Activated T-helper 9 cell treated with anti-CD3 and anti-CD28 coated beads, Interleukin-2, amount 50 U/mL, for 16 hours (primary cell): ENCODE results near the gene APOBEC3G.
"Not testable (repeated sequence)": the region's sequence is repeated elsewhere in the genome, so short reads cannot be mapped to it uniquely, and the experiment has no call there.

Experiments
- DNase-seq: peaks from one replicate; pipeline ENCODE4 v3.0.0-alpha.2; 2020; ENCODE audit warnings: low read depth

APOBEC3G gene

DNA sequence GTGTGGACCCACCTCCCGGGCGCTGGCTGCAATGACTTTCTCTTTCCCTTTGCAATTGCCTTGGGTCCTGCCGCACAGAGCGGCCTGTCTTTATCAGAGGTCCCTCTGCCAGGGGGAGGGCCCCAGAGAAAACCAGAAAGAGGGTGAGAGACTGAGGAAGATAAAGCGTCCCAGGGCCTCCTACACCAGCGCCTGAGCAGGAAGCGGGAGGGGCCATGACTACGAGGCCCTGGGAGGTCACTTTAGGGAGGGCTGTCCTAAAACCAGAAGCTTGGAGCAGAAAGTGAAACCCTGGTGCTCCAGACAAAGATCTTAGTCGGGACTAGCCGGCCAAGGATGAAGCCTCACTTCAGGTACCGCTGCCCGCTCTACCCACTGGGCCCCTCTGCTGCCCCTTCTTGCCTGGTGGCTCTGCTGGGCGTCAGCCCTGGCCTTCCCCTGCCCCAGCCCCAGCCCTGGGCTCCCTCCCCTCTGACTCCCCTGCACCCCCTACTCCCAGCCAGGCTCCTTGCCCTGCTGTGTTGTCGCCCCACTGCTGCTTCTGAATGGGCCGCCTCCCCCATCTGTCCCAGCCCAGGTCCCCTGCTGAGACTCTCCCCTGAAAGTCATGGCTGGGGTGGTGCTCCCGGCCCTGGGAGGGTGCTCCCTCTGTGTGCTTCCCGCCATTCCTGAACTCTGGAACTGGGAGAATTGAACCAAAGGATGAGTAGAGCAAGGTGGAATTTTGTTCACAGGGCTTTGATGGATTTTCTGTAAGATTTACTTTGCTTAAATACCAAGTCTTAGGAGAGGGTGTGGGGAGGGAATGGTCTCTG lies at the start of gene APOBEC3G:
Gene APOBEC3G, plus strand, starts transcription at position 250 of the 815 bp plus-strand sequence. Its CDS starts 87 bp downstream, at position 337.
- peak; percentile 37 for DNase-seq

DNA sequence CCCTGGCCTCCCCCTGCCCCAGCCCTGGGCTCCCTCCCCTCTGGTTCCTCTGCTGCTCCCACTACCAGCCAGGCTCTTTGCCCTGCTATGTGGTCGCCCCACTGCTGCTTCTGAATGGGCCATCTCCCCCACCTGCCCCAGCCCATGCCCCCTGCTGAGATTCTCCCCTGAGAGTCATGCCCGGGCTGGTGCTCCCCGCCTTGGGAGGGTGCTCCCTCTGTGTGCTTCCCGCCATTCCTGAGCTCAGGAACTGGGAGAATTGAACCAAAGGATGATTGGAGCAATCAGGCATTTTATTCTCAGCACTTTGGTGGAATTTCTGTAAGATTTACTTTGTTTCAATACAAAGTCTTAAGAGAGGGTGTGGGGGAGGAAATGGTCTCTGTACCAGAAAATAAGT lies 49.4 kb upstream of the APOBEC3G start:
- no peak for DNase-seq

DNA sequence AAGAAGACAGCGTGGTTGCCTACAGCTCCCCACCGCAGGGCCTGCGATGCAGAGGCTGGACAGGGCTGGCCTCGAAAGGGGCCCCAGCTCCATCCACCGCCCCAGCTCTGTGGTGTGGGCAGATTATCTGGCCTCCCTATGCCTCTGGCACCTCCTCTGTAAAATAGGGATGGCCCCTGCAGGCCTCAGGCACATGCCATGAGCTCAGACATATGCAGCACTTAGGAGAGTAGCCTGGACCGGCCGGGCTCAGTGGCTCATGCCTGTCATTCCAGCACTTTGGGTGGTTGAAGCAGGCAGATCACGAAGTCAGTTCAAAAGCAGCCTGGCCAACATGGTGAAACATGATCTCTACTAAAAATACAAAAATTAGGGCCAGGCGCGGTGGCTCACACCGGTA lies 48.8 kb upstream of the APOBEC3G start:
- DNase-seq = no peak

DNA sequence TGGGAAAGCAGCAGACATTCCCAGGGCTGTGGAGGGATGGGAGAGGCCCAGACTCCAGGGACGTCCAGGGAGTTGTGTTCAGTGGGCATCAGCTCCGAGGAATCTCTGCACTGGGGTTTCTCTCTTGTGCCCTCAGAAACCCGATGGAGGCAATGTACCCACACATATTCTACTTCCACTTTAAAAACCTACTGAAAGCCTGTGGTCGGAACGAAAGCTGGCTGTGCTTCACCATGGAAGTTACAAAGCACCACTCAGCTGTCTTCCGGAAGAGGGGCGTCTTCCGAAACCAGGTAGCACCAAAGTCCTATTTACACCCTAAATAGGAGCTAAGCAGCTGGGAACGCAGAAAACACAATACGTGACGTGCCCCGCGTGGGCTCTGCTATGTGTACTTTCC lies 47.8 kb upstream of the APOBEC3G start:
- DNase-seq = no peak

DNA sequence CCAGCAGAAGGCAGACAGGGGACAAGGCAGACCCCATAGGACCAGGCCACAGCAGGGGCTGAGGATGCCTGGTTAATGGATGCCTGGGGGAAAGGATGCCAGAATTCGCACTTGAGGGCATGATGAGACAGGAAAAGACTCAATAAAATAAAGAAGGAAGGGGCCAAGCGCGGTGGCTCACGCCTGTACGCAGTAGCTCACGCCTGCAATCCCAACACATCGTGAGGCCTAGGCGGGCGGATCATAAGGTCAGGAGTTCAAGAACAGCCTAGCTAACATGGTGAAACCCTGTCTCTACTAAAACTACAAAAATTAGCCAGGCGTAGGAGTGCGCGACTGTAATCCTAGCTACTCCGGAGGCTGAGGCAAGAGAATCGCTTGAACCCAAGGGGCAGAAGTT lies 46.4 kb upstream of the APOBEC3G start:
- no peak for DNase-seq

DNA sequence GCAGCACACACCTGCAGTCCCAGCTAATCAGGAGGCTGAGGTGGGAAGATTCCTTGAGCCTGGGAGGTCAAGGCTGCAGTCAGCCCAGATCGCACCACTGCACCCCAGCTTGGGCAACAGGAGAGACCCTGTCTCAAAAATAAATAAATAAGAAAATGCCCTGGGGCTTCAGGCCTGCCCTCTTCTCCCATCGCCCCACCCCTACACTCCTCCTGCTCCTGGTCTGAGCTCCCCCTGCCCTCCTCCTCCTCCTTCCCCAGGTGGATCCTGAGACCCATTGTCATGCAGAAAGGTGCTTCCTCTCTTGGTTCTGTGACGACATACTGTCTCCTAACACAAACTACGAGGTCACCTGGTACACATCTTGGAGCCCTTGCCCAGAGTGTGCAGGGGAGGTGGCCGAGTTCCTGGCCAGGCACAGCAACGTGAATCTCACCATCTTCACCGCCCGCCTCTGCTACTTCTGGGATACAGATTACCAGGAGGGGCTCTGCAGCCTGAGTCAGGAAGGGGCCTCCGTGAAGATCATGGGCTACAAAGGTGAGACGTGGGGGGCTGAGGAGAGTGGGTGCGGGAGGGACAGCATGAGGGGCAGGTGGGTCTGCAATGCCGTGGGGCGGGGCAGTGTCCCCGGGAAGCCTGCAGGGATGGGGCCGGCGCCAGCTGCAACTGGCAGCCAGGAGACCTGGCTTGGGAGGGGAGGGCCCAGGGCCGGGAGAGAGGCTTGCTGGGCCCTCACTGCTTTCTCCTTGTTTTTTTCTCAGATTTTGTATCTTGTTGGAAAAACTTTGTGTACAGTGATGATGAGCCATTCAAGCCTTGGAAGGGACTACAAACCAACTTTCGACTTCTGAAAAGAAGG lies 45.4 kb upstream of the APOBEC3G start:
- not testable (repeated sequence) for DNase-seq

DNA sequence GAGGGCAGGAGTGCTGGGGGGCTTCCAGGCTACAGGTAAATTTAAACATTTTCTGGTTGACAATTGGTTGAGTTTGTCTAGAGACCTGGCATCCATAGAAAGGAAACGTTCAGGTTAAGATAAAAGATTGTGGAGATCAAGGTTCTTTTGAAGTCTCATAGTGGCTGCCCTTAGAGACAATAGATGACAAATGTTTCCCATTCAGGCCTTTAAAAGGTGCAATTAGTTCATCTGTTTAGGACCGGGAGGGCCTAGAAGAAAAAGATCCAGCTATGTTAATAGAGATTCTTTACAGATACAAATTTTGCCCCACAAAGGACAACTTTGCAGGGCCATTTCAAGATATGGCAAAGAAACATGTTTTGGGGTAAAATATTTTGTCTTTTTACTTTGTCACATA lies 40.0 kb upstream of the APOBEC3G start:
- not testable (repeated sequence) for DNase-seq

DNA sequence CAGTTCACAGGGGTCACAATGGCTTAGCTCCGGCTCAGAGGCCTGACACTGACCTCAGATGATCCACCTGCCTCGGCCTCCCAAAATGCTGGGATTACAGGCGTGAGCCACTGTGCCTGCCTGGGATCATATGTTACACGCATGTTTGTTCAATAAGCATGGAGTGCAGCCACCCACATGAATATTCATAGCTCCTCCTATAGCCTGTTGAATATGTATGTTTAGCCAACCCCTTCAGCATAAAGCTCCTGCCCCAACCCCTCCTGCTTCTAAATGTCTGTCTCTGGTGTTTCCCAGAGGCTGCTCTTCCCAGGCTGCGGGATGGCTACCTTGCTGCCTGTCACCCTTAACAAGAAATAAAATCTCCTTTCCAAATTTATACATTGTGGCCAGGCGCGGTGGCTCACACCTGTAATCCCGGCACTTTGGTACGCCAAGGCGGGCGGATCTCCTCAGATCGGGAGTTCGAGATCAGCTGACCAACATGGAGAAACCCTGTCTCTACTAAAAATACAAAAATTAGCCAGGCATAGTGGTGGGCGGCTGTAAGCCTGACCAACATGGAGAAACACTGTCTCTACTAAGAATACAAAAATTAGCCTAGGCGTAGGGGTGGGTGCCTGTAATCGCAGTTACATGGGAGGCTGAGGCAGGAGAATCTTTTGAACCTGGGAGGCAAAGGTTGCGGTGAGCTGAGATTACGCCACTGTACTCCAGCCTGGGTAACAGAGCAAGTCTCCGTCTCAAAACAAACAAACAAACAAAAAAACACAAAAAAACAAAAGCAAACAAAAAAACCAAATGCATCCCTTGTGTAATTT lies 37.6 kb upstream of the APOBEC3G start:
- DNase-seq = no peak

DNA sequence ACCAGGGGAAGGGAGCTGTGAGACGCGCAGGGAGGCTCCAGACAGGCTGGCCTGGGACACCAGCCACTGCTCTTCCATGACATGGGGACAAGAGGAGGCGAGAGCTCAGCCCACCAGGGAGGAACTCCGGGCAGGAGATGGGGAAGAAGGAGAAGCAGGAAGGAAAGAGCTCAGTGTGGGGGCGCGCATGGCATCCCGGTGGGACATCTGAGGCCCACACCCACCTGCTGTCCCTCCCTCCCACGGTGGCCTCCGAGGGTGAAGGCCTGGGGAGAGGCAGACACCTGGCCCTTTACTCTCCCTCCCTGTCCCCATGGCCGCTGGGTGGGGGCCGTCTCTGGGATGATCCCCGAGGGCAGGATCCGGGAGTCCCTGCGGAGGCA lies 36.9 kb upstream of the APOBEC3G start:
- DNase-seq = not testable (repeated sequence)

DNA sequence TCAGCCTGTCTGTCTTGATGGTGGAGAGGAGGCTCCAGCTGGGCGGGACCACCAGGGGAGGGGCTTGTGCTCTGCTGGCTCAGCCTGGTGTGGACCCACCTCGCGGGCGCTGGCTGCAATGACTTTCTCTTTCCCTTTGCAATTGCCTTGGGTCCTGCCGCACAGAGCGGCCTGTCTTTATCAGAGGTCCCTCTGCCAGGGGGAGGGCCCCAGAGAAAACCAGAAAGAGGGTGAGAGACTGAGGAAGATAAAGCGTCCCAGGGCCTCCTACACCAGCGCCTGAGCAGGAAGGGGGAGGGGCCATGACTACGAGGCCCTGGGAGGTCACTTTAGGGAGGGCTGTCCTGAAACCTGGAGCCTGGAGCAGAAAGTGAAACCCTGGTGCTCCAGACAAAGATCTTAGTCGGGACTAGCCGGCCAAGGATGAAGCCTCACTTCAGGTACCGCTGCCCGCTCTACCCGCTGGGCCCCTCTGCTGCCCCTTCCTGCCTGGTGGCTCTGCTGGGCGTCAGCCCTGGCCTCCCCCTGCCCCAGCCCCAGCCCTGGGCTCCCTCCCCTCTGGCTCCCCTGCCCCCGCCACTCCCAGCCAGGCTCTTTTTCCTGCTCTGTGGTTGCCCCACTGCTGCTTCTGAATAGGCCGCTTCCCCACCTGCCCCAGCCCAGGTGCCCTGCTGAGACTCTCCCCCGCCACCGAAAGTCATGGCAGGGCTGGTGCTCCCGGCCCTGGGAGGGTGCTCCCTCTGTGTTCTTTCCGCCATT lies 36.4 kb upstream of the APOBEC3G start, which contains the start of gene APOBEC3F:
Gene APOBEC3F, plus strand, starts transcription at position 327 of the 759 bp plus-strand sequence. Its CDS starts 97 bp downstream, at position 424.
- peak; percentile 60 for DNase-seq

DNA sequence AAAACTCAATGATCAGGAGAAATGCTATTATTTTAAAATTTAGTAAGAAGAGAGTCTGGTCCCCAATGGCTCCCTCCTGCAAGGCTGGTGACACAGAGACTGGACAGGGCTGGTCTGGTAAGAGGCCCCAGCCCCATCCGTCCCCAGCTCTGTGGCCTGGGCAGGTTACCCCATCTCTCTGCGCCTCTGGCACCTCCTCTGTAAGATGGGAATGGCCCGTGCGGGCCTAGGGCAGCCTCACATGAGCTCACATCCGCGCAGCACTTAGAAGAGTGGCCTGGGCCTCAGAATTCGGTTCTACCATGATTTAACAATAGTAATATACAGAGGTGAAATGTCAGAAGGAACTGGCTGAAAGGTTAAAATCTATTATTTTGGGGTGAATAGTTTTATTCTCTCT lies 35.2 kb upstream of the APOBEC3G start:
- no peak for DNase-seq

DNA sequence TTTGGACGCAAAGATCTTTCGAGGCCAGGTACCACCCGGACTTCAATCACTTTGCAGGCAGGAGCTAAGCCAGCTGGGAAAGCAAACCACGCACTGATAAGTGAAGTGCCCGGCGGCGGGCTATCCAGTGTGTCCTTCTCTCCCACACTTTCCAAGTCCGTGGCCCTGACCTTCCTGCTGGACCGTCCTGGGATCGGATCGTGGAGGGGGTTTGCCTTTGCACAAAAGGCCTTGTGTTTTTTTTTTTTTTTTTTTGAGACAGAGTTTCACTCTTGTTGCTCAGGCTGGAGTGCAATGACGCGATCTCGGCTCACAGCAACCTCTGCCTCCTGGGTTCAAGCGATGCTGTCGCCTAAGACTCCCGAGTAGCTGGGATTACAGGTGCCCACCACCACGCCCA lies 34.0 kb upstream of the APOBEC3G start:
- not testable (repeated sequence) for DNase-seq

DNA sequence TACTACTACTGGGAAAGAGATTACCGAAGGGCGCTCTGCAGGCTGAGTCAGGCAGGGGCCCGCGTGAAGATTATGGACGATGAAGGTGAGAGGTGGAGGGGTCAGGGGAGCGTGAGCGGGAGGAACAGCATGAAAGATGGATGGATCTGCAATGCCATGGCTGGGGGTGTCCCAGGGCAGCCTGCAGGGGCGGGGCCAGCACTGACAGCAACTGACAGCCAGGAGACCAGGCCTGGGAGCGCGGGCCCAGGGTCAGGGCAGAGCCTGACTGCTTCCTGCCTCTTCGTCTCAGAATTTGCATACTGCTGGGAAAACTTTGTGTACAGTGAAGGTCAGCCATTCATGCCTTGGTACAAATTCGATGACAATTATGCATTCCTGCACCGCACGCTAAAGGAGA lies 31.9 kb upstream of the APOBEC3G start:
- DNase-seq = not testable (repeated sequence)

DNA sequence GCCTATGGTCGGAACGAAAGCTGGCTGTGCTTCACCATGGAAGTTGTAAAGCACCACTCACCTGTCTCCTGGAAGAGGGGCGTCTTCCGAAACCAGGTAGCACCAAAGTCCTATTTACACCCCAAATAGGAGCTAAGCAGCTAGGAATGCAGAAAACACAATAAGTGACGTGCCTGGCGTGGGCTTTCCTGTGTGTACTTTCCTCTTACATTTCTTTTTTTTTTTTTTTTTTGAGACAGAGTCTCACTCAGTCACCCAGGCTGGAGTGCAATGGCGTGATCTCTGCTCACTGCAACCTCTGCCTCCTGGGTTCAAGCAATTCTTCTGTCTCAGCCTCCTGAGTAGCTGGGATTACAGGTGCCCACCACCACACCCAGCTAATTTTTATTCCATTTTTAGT lies 27.6 kb upstream of the APOBEC3G start:
- DNase-seq = not testable (repeated sequence)

DNA sequence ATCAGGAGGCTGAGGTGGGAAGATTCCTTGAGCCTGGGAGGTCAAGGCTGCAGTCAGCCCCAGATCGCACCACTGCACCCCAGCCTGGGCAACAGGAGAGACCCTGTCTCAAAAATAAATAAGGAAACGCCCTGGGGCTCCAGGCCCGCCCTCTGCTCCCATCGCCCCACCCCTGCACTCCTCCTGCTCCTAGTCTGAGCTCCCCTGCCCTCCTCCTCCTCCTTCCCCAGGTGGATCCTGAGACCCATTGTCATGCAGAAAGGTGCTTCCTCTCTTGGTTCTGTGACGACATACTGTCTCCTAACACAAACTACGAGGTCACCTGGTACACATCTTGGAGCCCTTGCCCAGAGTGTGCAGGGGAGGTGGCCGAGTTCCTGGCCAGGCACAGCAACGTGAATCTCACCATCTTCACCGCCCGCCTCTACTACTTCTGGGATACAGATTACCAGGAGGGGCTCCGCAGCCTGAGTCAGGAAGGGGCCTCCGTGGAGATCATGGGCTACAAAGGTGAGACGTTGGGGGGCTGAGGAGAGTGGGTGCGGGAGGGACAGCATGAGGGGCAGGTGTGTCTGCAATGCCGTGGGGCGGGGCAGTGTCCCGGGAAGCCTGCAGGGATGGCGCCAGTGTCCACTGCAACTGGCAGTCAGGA lies 25.1 kb upstream of the APOBEC3G start:
- not testable (repeated sequence) for DNase-seq

DNA sequence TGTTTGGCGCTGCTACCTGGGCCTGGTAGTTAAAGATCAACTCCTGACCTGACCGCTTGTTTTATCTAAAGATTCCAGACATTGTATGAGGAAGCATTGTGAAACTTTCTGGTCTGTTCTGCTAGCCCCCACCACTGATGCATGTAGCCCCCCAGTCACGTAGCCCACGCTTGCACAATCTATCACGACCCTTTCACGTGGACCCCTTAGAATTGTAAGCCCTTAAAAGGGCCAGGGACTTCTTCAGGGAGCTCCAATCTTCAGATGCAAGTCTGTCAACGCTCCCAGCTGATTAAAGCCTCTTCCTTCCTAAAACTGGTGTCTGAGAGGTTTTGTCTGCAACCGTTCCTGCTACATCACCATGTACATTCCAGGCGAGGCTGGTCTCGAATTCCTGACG lies 21.4 kb upstream of the APOBEC3G start:
- no peak for DNase-seq

DNA sequence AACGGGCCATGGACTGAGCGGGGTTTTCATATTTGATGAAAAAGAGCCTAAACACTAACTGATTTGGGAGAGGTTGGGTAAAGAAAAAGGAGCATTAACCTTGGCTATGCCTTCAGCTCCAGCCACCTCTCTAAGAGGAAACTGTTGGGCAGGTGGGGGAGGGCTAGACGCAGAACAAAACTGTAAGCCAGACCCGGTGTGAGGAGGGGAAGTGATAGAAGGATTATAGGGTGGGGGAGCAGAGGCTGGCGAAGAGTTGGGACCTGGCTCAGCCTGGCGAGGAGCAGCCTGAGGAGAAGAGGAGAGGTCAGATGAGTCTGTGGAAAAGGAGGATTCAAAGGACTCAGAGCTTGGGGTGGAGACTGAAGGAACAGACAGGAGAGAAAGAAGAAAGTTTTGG lies 15.8 kb upstream of the APOBEC3G start:
- DNase-seq = not testable (repeated sequence)

DNA sequence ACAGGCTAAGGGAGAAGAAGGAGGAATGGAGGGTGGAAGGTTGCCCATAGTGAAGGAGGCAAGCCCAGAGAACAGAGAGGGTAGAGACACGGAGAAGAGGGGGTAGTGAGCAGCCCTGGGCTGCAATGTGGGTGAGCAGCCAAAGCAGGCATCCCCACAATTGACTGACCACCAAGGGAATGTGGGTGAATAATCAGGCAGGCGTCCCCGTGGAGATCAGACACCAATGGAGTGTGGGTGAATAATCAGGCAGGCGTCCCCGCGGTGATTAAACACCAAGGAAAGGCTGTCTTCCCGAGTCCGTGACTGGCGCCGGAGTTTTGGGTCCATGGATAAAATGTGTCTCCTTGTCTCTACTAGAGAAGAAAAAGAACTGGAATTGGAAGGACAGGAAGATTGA lies 15.1 kb upstream of the APOBEC3G start:
- DNase-seq = not testable (repeated sequence)

DNA sequence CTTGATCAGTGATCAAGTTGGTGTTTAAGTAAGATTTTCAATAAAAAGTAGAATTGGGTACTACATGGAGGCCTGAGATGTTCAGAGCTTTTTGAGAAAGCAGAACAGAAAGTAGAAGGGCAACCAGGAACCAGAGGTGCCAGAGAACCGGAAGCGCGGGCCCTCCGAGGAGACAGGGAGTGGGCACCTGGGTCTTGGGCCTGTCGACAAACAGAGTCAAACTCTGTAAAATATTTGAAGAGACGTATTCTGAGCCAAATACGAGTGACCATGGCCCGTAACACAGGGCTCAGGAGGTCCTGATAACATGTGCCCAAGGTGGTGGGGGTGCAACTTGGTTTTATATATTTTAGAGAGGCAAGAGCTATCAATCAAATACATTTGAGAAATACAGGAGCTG lies 13.2 kb upstream of the APOBEC3G start:
- not testable (repeated sequence) for DNase-seq

DNA sequence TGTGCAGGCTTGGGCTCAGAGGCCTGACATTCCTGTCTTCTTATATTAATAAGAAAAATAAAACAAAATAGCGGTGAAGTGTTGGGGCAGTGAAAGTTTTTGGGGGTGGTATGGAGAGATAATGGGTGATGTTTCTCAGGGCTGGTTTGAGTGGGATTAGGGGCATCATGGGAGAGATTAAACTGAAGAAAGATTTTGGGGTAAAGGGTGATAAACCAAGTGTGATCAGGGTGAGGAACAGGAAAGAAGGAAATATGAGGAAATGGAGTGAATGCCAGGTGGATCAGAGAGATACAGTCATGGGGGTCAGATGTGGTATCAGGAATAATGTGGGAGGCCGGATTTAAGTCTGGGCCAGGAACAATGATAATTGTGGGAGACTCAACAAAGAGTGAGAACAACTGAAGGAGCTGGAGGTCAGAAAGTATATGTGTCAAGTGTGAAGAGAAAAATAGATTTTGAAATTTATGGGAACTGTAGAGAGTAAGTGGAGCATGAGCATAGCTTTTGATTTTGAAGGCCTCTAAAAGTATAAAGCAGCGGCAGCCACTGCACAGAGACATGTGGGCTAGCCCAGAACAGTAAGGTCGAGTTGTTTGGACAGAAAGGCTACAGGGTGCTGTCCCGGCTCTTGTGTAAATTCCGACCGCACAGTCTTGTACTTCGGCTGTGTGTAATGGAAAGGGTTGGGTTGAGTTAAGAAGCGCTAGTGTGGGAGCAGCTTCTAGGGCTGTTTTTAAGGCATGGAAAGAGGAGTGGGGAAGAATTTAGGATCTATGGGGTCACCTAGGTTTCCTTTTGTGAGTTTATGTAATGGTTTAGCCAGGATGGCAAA lies 10.4 kb upstream of the APOBEC3G start:
- DNase-seq = not testable (repeated sequence)
